OCI-LY7 (cell line): ENCODE data around the gene PTBP3. TPM values are rescaled to one million over a fixed set of nuclear protein-coding genes. Genes with fewer than 3 reads are reported as not detected.
A peak's percentile ranks its signal among the peaks of the same experiment; 100 is the strongest.

ENCODE experiments used
- BruUV-seq: library from RNA; stranded (reverse); fragments of 400-500 nt; replicated peaks from 2 replicates; lab custom pipeline; 2021; lab: Mats Ljungman, UMichigan
- CTCF ChIA-PET: fragments of 300-600 bp; sonication (Branson Sonifier 250); formaldehyde crosslinking; loops from one replicate; lab custom pipeline; 2022; ENCODE audit warnings: antibody characterized with exemption; ENCODE audit not compliant: unreplicated experiment; lab: Charles Lee
- POLR2A ChIA-PET: fragments of 300-600 bp; sonication (Branson Sonifier 250); formaldehyde crosslinking; loops from one replicate; lab custom pipeline; 2022; ENCODE audit warnings: antibody characterized with exemption; lab: Charles Lee
- DNase-seq: peaks from one replicate; pipeline ENCODE4 v3.0.0-alpha.2; 2015; ENCODE audit warnings: low spot score
- H2AFZ ChIP-seq: fragments of 200-600 bp; sonication (generic), shearing (Covaris generic); 2 replicates; pipeline ENCODE4 v1.6.1; 2014; ENCODE audit warnings: mild to moderate bottlenecking, antibody characterized with exemption, low read length, moderate library complexity
- H3K27ac ChIP-seq: fragments of 200-600 bp; sonication (generic); 2 replicates; pipeline ENCODE4 v1.5.1; 2014; ENCODE audit warnings: mixed run types, low read depth, mild to moderate bottlenecking, moderate library complexity, low read length, inconsistent platforms; ENCODE audit not compliant: poor library complexity, severe bottlenecking
- H3K36me3 ChIP-seq: fragments of 200-600 bp; sonication (generic); 2 replicates; pipeline ENCODE4 v1.6.1; 2014; ENCODE audit warnings: mild to moderate bottlenecking, antibody characterized with exemption, low read length, moderate library complexity, mixed read lengths; ENCODE audit not compliant: insufficient read depth
- H3K4me1 ChIP-seq: fragments of 200-600 bp; sonication (generic); 2 replicates; pipeline ENCODE4 v1.5.1; 2014; ENCODE audit warnings: mild to moderate bottlenecking, low read length; ENCODE audit not compliant: insufficient read depth, poor library complexity, severe bottlenecking
- H3K4me2 ChIP-seq: fragments of 200-600 bp; sonication (generic); 2 replicates; pipeline ENCODE4 v1.6.1; 2014; ENCODE audit warnings: mild to moderate bottlenecking, low read length
- H3K4me3 ChIP-seq: fragments of 200-600 bp; sonication (generic); 2 replicates; pipeline ENCODE4 v1.5.1; 2014; ENCODE audit warnings: mild to moderate bottlenecking, low read depth, low read length; ENCODE audit not compliant: poor library complexity, severe bottlenecking
- H3K79me2 ChIP-seq: fragments of 200-600 bp; sonication (generic); 2 replicates; pipeline ENCODE4 v1.6.1; 2016; ENCODE audit warnings: low read depth, mild to moderate bottlenecking, low read length, moderate library complexity, mixed read lengths; ENCODE audit not compliant: insufficient read depth
- H3K9me2 ChIP-seq: fragments of 200-600 bp; sonication (generic); 2 replicates; pipeline ENCODE4 v1.6.1; 2016; ENCODE audit warnings: mild to moderate bottlenecking, low read length, mixed read lengths; ENCODE audit not compliant: insufficient read depth
- H3K9me3 ChIP-seq: fragments of 200-600 bp; sonication (generic); 2 replicates; pipeline ENCODE4 v1.6.1; 2014; ENCODE audit warnings: mild to moderate bottlenecking, mixed run types, low read length, mixed read lengths
- H4K20me1 ChIP-seq: fragments of 200-600 bp; sonication (generic); 2 replicates; pipeline ENCODE4 v1.6.1; 2014; ENCODE audit warnings: mild to moderate bottlenecking, antibody characterized with exemption, low read length, moderate library complexity, mixed read lengths; ENCODE audit not compliant: insufficient read depth
- EZH2phosphoT487 ChIP-seq: fragments of 200-600 bp; sonication (generic); IDR thresholded peaks from 2 replicates; pipeline ENCODE4 v1.6.1; 2018; ENCODE audit warnings: low read depth, borderline replicate concordance, mild to moderate bottlenecking, mixed run types, antibody characterized with exemption, low read length, moderate library complexity, mixed read lengths
- intact Hi-C: fragments of 100-400 bp; cut with micrococcal nuclease; formaldehyde crosslinking; loops from one replicate; pipeline ENCODE4 v1.10.0; 2022; ENCODE audit not compliant: unreplicated experiment
- total RNA-seq, 2 experiments: library from RNA; depleted of rRNA in 1 of 2; stranded (reverse); fragments of >200 nt in 1 of 2; shearing (Covaris generic) in 1 of 2; gene quantifications; 2 replicates each; pipeline ENCODE4 v1.2.3, GENCODE V29; 2014 to 2022
- TF ChIP-seq, protein P1 (sequence below): fragments of 200-600 bp; sonication (generic); conservative IDR thresholded peaks from 2 replicates; pipeline ENCODE4 v1.5.1; 2014; ENCODE audit warnings: mild to moderate bottlenecking, antibody characterized with exemption, low read length, moderate library complexity, mixed read lengths

PTBP3 gene
- total RNA-seq, 2 experiments from 2014 or later, result 38.1 to 98.2 TPM

DNA sequence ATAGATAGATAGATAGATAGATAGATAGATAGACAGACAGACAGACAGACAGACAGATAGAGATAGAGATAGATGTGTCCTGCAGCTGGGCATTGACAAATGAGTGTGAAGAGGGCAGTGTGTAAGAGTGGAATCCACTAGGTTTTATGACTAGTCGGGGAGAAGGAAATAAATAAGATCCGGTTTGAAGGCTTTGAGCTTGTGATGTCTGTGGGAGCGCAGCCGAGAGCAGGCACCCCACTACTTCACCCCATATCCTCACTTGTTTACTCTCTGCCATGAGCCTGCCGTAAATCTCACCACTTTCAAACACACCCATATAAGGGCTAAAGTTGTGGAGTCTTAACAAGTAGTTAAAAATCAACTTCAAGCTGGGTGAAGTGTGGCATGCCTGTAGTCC is 156.9 kb downstream of the PTBP3 start:
- no peak for TF ChIP-seq EZH2phosphoT487
- TF ChIP-seq, protein P1, sequence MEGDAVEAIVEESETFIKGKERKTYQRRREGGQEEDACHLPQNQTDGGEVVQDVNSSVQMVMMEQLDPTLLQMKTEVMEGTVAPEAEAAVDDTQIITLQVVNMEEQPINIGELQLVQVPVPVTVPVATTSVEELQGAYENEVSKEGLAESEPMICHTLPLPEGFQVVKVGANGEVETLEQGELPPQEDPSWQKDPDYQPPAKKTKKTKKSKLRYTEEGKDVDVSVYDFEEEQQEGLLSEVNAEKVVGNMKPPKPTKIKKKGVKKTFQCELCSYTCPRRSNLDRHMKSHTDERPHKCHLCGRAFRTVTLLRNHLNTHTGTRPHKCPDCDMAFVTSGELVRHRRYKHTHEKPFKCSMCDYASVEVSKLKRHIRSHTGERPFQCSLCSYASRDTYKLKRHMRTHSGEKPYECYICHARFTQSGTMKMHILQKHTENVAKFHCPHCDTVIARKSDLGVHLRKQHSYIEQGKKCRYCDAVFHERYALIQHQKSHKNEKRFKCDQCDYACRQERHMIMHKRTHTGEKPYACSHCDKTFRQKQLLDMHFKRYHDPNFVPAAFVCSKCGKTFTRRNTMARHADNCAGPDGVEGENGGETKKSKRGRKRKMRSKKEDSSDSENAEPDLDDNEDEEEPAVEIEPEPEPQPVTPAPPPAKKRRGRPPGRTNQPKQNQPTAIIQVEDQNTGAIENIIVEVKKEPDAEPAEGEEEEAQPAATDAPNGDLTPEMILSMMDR, result no peak
- H3K9me3 ChIP-seq, result no peaks in the 10 kb centered on the region
- H3K9me2 ChIP-seq, result no peaks in the 10 kb centered on the region
- ChIA-PET CTCF (no interaction called here), POLR2A (interaction anchor here (1.0 kb wide), 1 partner anchor 10 kb away, joined by 4 read pairs; no protein-coding TSS in a partner anchor)
- H3K79me2 ChIP-seq, result no peaks in the 10 kb centered on the region
- BruUV-seq, result no TSS peak
- intact Hi-C loops, result no loop called here
- no peak overlapping the region for H2AFZ ChIP-seq
- H3K36me3 ChIP-seq, result no peaks in the 10 kb centered on the region
- no peak overlapping the region for H3K27ac ChIP-seq
- no peak overlapping the region for H3K4me2 ChIP-seq
- H4K20me1 ChIP-seq, result no peaks in the 10 kb centered on the region
- no peak for DNase-seq
- no peaks in the 10 kb centered on the region for H3K4me1 ChIP-seq
- no peak overlapping the region for H3K4me3 ChIP-seq

DNA sequence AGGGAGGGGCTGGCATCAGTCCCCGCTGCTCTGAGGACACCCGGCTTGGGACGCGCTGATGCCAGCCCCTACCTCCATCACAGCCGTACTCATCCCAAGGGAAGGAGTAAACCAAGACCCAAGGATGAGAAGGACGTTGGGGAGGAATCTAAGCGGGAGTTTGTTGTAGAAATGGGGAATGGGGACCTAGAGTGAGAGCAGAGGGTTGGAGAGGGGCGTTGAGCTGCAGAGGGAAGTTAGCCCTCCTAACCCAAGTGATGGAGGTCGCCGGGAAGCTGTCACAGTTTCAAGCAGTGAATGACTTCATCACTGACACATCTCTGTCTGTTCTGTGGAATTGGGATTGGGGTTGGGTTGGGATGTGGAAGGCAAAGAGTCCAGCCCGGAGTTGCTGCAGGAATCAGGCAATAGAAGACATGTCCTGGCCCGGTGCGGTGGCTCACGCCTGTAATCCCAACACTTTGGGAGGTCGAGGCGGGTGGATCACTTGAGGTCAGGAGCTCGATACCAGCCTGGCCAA is 157.6 kb downstream of the PTBP3 start:
- Histone ChIP-seq H3K27ac (no peak overlapping the region), H3K4me3 (no peak overlapping the region), H3K79me2 (no peaks in the 10 kb centered on the region), H3K36me3 (no peaks in the 10 kb centered on the region), H4K20me1 (no peaks in the 10 kb centered on the region), H3K4me2 (no peak overlapping the region; the same call in 1 of the 2 replicates), H3K9me2 (no peaks in the 10 kb centered on the region), H3K4me1 (no peaks in the 10 kb centered on the region), H3K9me3 (no peaks in the 10 kb centered on the region), H2AFZ (no peak overlapping the region)
- CTCF ChIA-PET, result no interaction called here
- no TSS peak for BruUV-seq
- TF ChIP-seq, protein P1, result no peak
- intact Hi-C loops, result no loop called here
- POLR2A ChIA-PET, result interaction anchor here (0.6 kb wide), 1 partner anchor 35 kb away, joined by 3 read pairs; no protein-coding TSS in a partner anchor
- DNase-seq, result no peak

DNA sequence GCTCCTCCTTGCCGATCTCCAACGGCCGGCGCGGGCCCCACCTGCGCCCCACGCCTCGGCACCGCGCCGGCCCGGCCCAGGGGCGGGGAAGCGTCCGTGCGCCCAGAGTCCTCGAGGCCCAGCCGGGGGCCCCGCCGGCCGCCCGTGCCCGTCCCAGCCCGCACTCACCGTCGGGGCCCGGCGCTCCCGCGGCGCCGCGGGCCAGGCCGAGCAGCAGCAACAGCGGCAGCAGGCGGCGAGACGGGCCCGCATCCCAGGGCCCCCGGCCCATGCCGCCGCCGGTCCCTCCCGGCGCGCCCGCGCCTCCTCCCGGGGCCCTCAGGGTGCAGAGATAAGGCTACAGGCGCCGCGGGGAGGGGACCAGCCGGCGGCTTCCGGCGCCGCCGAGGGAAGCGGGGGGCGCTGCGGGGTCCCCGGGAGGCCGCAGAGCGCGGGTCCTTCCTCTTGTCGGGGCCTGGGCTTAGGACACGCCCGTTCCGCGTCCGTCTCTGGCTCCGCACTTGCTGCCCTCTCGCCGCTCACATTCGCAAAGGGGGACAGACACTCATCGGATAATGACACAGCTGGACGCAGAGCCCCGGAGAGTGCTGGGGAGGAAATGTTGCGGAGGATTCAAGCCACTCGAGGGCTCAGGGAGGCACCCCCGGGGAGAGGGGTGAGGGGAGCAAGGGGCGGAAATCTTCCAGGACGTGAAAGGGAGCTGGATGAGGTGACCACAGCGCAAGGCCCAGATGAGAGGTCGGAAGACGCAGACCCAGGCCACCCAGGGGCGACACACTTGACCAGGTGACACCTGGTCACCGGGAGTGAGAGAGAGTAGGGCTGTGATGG is 158.2 kb downstream of the PTBP3 start, which contains the start of gene SUSD1:
TSS of gene SUSD1 (minus strand) at position 333 of the 831 bp plus-strand sequence. CDS start at position 271, 62 bp downstream.
- no peak for TF ChIP-seq EZH2phosphoT487
- TF ChIP-seq, protein P1, result no peak
- H3K36me3 ChIP-seq, result no peaks in the 10 kb centered on the region
- no peaks in the 10 kb centered on the region for H3K9me2 ChIP-seq
- H3K27ac ChIP-seq, result no peak within 1 kb of the TSS
- intact Hi-C loops, result no loop called here
- H3K4me3 ChIP-seq, result no peak within 1 kb of the TSS
- H4K20me1 ChIP-seq, result no peaks in the 10 kb centered on the region
- ChIA-PET POLR2A (interaction anchor here (0.6 kb wide), 1 partner anchor 845 kb away, joined by 3 read pairs; no protein-coding TSS in a partner anchor), CTCF (no interaction called here)
- H3K79me2 ChIP-seq, result no peaks in the 10 kb centered on the region
- H3K4me1 ChIP-seq, result no peaks in the 10 kb centered on the region
- H3K9me3 ChIP-seq, result no peaks in the 10 kb centered on the region
- H2AFZ ChIP-seq, result no peak within 1 kb of the TSS
- H3K4me2 ChIP-seq, result peak within 1 kb of the TSS; percentile 36; the same call in 1 of the 2 replicates
- no peak for DNase-seq
- BruUV-seq, result no TSS peak
